Activated CD8-positive, alpha-beta T cell treated with anti-CD3 and anti-CD28 coated beads, Interleukin-2, amount 10 ng/mL, durations not matched to agents 7 days and 5 days (primary cell): ENCODE measurements around the gene FGD4. TPM values are rescaled to one million over a fixed set of nuclear protein-coding genes. Genes with fewer than 3 reads are reported as not detected.

Experiments used
- ATAC-seq: fragments of 150-1000 bp; cut with Tn5 transposase; one replicate; pipeline ENCODE4 v1.10.0; 2021; ENCODE audit warnings: moderate library complexity
- CTCF ChIA-PET: fragments of 350-600 bp; sonication (Branson Sonifier 250); formaldehyde crosslinking; loops from one replicate; lab custom pipeline; 2021; ENCODE audit warnings: antibody characterized with exemption; lab: Charles Lee
- POLR2A ChIA-PET: fragments of 350-600 bp; sonication (Branson Sonifier 250); formaldehyde crosslinking; loops from one replicate; lab custom pipeline; 2021; ENCODE audit warnings: antibody characterized with exemption; lab: Charles Lee
- DNase-seq: peaks from one replicate; pipeline ENCODE4 v3.0.0-alpha.2; 2020
- H3K27ac Mint-ChIP-seq: one replicate; pipeline ENCODE4 v1.8.0; 2021; ENCODE audit warnings: mild to moderate bottlenecking, mixed read lengths
- H3K27me3 Mint-ChIP-seq: one replicate; pipeline ENCODE4 v1.8.0; 2021; ENCODE audit warnings: low read depth, mixed read lengths
- H3K36me3 Mint-ChIP-seq: one replicate; pipeline ENCODE4 v1.8.0; 2021; ENCODE audit warnings: low read depth, mixed read lengths
- H3K4me1 Mint-ChIP-seq: one replicate; pipeline ENCODE4 v1.8.0; 2021; ENCODE audit warnings: low read depth, mixed read lengths
- H3K4me3 Mint-ChIP-seq: one replicate; pipeline ENCODE4 v1.8.0; 2021; ENCODE audit warnings: mild to moderate bottlenecking, mixed read lengths
- H3K9me3 Mint-ChIP-seq: one replicate; pipeline ENCODE4 v1.8.0; 2022; ENCODE audit warnings: mixed read lengths; ENCODE audit not compliant: insufficient read depth
- total RNA-seq, 2 experiments: library from RNA; stranded (reverse); gene quantifications; one replicate each; pipeline ENCODE4 v1.2.3, GENCODE V29; 2021

The FGD4 gene
- total RNA-seq, 2 experiments from 2014 or later, result 0.66 to 0.68 TPM

DNA sequence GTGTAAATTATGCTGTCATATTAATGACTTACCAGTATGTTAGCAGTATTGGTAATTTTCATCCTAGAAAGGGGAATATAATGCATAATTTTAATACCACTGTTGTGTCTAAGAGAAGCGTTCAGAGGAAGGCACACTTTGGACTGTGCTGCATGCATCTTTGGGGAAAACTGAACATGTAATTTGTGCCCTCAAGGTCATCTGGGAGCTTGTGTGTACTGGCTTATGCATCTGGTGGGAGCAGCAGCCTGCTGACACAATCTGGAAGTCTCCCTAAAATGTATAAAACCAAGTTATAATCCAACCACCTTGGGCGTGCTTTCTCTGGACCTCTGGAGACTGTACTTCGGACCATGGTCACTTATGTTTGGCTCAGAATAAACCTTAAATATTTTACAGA lies 14.1 kb downstream of the FGD4 start:
- no peak overlapping the region for H3K4me3 Mint-ChIP-seq
- H3K36me3 Mint-ChIP-seq, result no peaks in the 10 kb centered on the region
- DNase-seq (no peak), ATAC-seq (no peak)
- no peaks in the 10 kb centered on the region for H3K4me1 Mint-ChIP-seq
- no peaks in the 10 kb centered on the region for H3K27me3 Mint-ChIP-seq
- ChIA-PET CTCF (no interaction called here), POLR2A (no interaction called here)
- no peaks in the 10 kb centered on the region for H3K9me3 Mint-ChIP-seq
- no peak overlapping the region for H3K27ac Mint-ChIP-seq

- H3K9me3 Mint-ChIP-seq, result no peaks in the 10 kb centered on the region
- POLR2A ChIA-PET, result no interaction called here
- ATAC-seq (no peak), DNase-seq (no peak)
- H3K36me3 Mint-ChIP-seq, result no peaks in the 10 kb centered on the region
- H3K4me1 Mint-ChIP-seq, result no peaks in the 10 kb centered on the region
- H3K4me3 Mint-ChIP-seq, result no peak overlapping the region
- no peaks in the 10 kb centered on the region for H3K27me3 Mint-ChIP-seq
- CTCF ChIA-PET, result no interaction called here
- no peak overlapping the region for H3K27ac Mint-ChIP-seq
These were observed 18.9 kb downstream of the FGD4 start for GRCh38 chr12:32418221-32418620.

GRCh38 chr12:32418903-32419519 lies 19.7 kb downstream of the FGD4 start:
- no peaks in the 10 kb centered on the region for H3K4me1 Mint-ChIP-seq
- ATAC-seq (no peak), DNase-seq (no peak)
- H3K36me3 Mint-ChIP-seq, result no peaks in the 10 kb centered on the region
- no peaks in the 10 kb centered on the region for H3K27me3 Mint-ChIP-seq
- no peak overlapping the region for H3K27ac Mint-ChIP-seq
- H3K4me3 Mint-ChIP-seq, result no peak overlapping the region
- ChIA-PET CTCF (no interaction called here), POLR2A (no interaction called here)
- H3K9me3 Mint-ChIP-seq, result no peaks in the 10 kb centered on the region

DNA sequence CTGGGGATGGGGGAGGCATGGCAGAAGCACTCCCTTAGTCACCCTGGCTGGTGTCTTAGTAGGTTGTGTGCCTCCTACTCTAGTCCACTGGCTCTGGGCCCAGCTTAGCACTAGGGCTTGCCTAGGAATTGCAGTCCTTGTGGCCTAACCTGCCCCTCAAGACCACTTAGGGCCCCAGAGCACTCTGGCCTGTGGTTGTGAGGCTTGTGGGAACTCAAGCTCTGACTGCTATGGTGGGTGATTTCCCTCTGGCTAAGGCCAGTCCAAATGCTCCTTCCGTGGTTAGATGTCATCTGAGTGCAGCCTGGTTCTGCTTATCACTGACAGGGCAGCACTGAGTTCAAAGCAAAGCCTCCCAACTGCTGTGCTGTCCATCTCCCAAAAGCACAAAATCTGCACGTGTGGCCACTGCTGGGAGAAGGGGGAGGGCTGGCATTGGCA lies 20.2 kb downstream of the FGD4 start:
- ATAC-seq (no peak), DNase-seq (no peak)
- no peak overlapping the region for H3K27ac Mint-ChIP-seq
- POLR2A ChIA-PET, result no interaction called here
- no peaks in the 10 kb centered on the region for H3K27me3 Mint-ChIP-seq
- CTCF ChIA-PET, result no interaction called here
- no peaks in the 10 kb centered on the region for H3K4me1 Mint-ChIP-seq
- H3K4me3 Mint-ChIP-seq, result no peak overlapping the region
- H3K9me3 Mint-ChIP-seq, result no peaks in the 10 kb centered on the region
- H3K36me3 Mint-ChIP-seq, result no peaks in the 10 kb centered on the region

GRCh38 chr12:32420356-32420755 lies 21.0 kb downstream of the FGD4 start:
- Mint-ChIP-seq H3K4me3 (no peak overlapping the region), H3K27ac (no peak overlapping the region), H3K9me3 (no peaks in the 10 kb centered on the region), H3K27me3 (no peaks in the 10 kb centered on the region), H3K4me1 (no peaks in the 10 kb centered on the region), H3K36me3 (no peaks in the 10 kb centered on the region)
- ChIA-PET CTCF (no interaction called here), POLR2A (no interaction called here)
- ATAC-seq, result no peak
- DNase-seq, result no peak

DNA sequence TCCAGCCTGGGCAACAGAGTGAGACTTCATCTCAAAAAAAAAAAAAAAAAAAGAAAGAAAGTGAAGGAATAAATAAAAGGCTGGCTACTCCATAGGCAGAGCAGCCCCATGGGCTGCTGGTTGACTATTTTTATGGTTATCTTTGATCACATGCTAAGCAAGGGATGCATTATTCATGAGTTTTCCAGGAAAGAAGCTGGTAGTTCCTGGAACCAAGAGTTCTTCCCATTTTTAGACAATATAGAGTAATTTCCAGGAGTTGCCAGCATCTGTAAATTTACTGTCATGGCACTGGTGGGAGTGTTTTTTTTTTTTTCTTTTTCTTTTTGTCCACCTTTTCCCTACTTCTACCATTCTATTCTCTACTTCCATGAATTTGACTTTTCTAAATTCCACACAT lies 24.2 kb downstream of the FGD4 start:
- no peak for DNase-seq
- Mint-ChIP-seq H3K27ac (no peak overlapping the region), H3K4me3 (no peak overlapping the region), H3K36me3 (no peaks in the 10 kb centered on the region), H3K4me1 (no peaks in the 10 kb centered on the region), H3K9me3 (peaks cover 12% of the 10 kb centered on the region), H3K27me3 (peaks cover 2% of the 10 kb centered on the region)
- ChIA-PET CTCF (no interaction called here), POLR2A (no interaction called here)
- no peak for ATAC-seq

GRCh38 chr12:32431025-32431424 lies 31.7 kb downstream of the FGD4 start:
- Mint-ChIP-seq H3K4me3 (no peak overlapping the region), H3K27ac (no peak overlapping the region), H3K27me3 (peaks cover 2% of the 10 kb centered on the region), H3K9me3 (peaks cover 12% of the 10 kb centered on the region), H3K36me3 (no peaks in the 10 kb centered on the region), H3K4me1 (no peaks in the 10 kb centered on the region)
- no peak for DNase-seq
- no peak for ATAC-seq
- POLR2A ChIA-PET, result no interaction called here
- CTCF ChIA-PET, result no interaction called here

- H3K4me1 Mint-ChIP-seq, result no peaks in the 10 kb centered on the region
- ATAC-seq, result no peak
- DNase-seq, result no peak
- CTCF ChIA-PET, result no interaction called here
- no peaks in the 10 kb centered on the region for H3K36me3 Mint-ChIP-seq
- H3K4me3 Mint-ChIP-seq, result no peak overlapping the region
- H3K27me3 Mint-ChIP-seq, result no peaks in the 10 kb centered on the region
- no peaks in the 10 kb centered on the region for H3K9me3 Mint-ChIP-seq
- POLR2A ChIA-PET, result no interaction called here
- no peak overlapping the region for H3K27ac Mint-ChIP-seq
These were observed 36.8 kb downstream of the FGD4 start for GRCh38 chr12:32435921-32436705.

DNA sequence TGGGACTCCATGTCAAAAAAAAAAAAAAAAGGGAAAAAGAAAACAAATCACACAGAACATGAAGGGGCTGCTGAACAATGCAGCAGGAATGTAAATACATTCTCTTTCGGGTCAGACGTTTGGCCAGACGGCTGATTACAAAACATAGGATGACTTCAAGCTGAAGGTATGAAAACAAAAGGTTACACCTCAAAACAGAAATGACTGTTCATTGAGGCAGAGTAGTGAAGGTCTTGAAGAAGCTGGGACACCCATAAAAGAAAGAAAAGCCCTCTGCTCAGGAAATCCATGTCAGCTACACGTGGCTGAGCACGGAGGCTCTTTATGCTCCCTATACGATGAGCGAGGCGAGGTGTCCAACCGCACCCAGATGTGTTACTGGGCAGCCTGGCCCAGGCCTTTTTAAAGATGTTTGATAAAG lies 37.7 kb downstream of the FGD4 start:
- ChIA-PET POLR2A (no interaction called here), CTCF (no interaction called here)
- no peaks in the 10 kb centered on the region for H3K4me1 Mint-ChIP-seq
- no peaks in the 10 kb centered on the region for H3K9me3 Mint-ChIP-seq
- H3K27ac Mint-ChIP-seq, result no peak overlapping the region
- H3K36me3 Mint-ChIP-seq, result no peaks in the 10 kb centered on the region
- no peak for DNase-seq
- H3K4me3 Mint-ChIP-seq, result no peak overlapping the region
- ATAC-seq, result no peak
- H3K27me3 Mint-ChIP-seq, result no peaks in the 10 kb centered on the region

DNA sequence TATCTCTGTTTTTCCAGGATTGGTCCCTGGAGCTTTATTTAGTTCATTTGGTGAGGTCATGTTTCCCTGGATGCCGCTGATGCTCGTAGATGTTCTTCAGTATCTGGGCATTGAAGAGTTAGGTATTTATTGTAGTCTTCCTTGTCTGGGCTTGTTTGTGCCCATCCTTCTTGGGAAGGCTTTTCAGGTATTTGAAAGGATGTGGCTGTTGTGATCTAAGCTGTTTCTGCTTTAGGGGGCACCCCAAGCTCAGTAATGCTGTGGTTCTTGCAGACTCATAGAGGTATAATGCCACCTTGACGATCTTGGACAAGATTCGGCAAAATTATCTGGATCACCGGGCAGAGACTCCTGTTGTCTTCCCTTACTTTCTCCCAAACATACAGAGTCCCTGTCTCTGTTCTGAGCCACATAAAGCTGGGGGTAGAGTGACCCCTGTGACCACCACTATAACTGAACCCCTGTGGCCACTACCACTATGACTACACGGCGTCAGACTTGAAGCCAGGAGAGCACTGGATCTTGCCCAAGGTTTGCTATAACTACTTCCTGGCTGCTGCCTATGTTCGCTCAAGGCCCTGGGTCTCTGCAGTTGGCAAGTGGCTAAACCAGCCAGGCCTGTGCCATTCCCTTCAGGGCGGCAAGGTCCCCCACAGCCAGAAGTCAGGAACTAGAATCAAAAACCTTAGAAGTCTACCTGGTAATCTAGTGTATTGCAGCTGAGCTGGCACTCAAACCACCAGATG lies 40.9 kb downstream of the FGD4 start:
- POLR2A ChIA-PET, result no interaction called here
- Mint-ChIP-seq H3K36me3 (no peaks in the 10 kb centered on the region), H3K4me3 (no peak overlapping the region), H3K27ac (no peak overlapping the region), H3K27me3 (no peaks in the 10 kb centered on the region), H3K4me1 (no peaks in the 10 kb centered on the region), H3K9me3 (no peaks in the 10 kb centered on the region)
- DNase-seq, result no peak
- CTCF ChIA-PET, result interaction anchor here (0.6 to 0.8 kb wide), 2 partner anchors 16 to 787 kb away, joined by 3 read pairs; no protein-coding TSS in a partner anchor
- ATAC-seq, result no peak

GRCh38 chr12:32443491-32443890 lies 44.1 kb downstream of the FGD4 start:
- Mint-ChIP-seq H3K4me3 (no peak overlapping the region), H3K27me3 (no peaks in the 10 kb centered on the region), H3K9me3 (no peaks in the 10 kb centered on the region), H3K27ac (no peak overlapping the region), H3K4me1 (no peaks in the 10 kb centered on the region), H3K36me3 (no peaks in the 10 kb centered on the region)
- DNase-seq (no peak), ATAC-seq (no peak)
- POLR2A ChIA-PET, result no interaction called here
- CTCF ChIA-PET, result no interaction called here

DNA sequence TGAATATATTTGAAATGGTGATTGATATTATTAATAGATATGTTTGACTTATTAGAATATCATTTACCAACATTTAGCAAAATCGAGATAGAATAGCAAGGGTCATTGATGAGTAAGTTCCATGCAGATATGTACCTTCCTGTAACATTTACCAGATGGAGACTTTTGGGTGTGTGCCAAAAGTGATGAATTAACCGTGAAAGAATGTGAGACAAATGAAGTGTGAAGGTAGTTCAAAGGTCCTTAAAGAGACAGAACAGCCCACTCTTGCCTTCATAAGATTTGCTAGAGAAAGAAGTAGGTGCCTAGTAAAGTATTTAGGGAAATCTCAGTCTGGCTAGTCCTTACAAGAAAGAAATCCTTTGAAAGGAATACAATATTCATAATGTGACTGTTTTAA lies 45.5 kb downstream of the FGD4 start:
- Mint-ChIP-seq H3K4me3 (no peak overlapping the region), H3K36me3 (no peaks in the 10 kb centered on the region), H3K9me3 (no peaks in the 10 kb centered on the region), H3K27me3 (no peaks in the 10 kb centered on the region), H3K4me1 (no peaks in the 10 kb centered on the region), H3K27ac (no peak overlapping the region)
- CTCF ChIA-PET, result no interaction called here
- DNase-seq (no peak), ATAC-seq (no peak)
- POLR2A ChIA-PET, result no interaction called here
